HG02623 (cell line): Measurements from ENCODE around the gene CLTCL1.

Source experiments
- ATAC-seq: cut with Tn5 transposase; IDR thresholded peaks from one replicate; pipeline ENCODE4 v1.9.1; 2021; ENCODE audit warnings: moderate library complexity; ENCODE audit not compliant: unreplicated experiment

Gene CLTCL1

DNA sequence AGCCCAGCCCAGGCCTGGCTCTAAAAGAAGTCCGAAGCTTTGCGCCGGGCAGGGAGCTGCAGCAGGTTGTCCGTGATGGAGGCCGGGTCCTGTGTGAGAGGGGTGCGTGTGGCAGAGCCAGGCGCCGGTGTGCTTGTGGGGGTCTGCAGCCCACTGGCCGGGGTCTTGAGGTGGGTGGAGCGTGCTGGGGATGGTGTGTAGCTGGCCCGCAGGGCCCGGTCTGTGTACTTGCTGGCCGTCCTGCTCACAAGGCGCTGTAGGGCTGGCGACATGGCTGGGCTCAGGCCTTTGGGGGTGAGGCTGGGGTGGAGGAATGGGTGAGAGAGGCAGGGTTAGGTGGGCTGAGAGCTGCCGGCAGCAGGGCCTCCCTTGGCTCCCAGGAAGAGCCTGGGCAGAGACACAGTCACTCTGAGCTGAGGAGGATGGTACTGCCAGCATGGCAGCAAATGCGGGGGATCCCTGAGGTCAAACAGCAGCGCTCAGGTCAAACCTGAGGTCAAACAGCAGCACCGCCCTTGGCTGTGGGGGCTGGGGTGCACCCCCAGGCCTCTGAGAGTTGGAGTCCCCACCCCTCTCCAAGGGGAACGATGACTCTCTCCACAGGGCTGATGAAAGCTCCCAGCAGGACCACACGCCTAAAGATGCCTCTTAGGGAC, 157.2 kb downstream of the CLTCL1 start:
- ATAC-seq: no peak

DNA sequence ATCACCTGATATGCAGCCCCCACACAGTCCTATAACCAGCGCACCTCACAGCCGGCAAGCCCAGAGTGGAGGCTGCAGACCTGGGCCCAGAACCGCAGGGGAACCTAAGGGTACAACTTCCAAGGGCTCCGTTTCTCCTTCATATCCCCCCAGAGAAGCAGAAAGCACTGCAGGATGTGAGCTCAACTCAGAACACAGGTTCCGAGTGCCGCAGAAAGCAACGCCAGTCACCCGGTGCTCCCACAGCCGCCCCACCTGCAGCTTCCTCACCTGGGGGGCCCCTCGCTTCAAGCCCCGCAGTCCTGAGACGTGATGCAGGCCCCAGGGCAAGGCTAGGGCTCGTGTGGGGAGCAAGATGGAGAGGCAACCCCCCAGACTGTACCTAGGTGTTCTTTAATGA, 158.0 kb downstream of the CLTCL1 start:
- no peak for ATAC-seq

GRCh38 chr22:19132693-19133400, 158.7 kb downstream of the CLTCL1 start:
- ATAC-seq: no peak

GRCh38 chr22:19132153-19132552, 159.4 kb downstream of the CLTCL1 start:
- ATAC-seq: no peak

GRCh38 chr22:19131685-19132015, 159.9 kb downstream of the CLTCL1 start:
- no peak for ATAC-seq

DNA sequence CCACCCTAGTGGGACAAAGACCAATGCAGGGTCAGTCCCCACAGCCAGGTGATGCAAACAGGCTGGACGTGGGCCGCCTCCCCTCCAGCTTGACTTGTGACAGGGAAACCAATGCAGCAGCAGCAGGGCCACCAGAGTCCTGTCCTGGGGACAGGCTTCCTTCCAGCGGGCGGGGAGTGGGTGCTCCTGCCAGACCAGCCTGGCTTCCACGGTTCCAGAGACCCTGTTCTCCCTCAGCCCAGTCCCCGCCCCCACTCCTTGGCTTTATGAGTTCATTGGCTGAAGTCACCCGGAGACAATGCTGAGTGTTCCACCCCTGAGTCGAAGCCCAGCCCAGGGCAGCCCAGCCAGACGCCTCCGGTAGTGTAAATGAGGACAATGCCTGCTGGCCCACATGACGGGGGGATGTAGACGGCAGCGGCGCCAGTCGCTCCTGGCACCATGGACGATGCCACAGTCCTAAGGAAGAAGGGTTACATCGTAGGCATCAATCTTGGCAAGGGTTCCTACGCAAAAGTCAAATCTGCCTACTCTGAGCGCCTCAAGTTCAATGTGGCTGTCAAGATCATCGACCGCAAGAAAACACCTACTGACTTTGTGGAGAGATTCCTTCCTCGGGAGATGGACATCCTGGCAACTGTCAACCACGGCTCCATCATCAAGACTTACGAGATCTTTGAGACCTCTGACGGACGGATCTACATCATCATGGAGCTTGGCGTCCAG, 160.4 kb downstream of the CLTCL1 start, which contains the start of gene TSSK2:
TSS of gene TSSK2 (plus strand) at position 350 of the 726 bp plus-strand sequence. CDS start at position 442, 92 bp downstream.
- no peak for ATAC-seq

GRCh38 chr22:19129871-19130270, 161.6 kb downstream of the CLTCL1 start:
- no peak for ATAC-seq
